ENCODE results near the gene USP3. TPM values are rescaled to one million over a fixed set of nuclear protein-coding genes. Genes with fewer than 3 reads are reported as not detected.

The USP3 gene
- total RNA-seq (10 to 100 TPM; 38.5 to 43.1 TPM), polyA plus RNA-seq (ENCODE audit: insufficient read depth, low read depth, low replicate concordance) (23.2 TPM)
- long read RNA-seq, donor 1, partial matches to known transcripts: 0 of 5 reads
- long read RNA-seq, donor 1, other reads (novel, unspliced or antisense): 0 of 5 reads
- long read RNA-seq, donor 2, full-length matches to known transcripts: 5 of 5 reads
- long read RNA-seq, donor 2, partial matches to known transcripts: 0 of 5 reads
- long read RNA-seq, donor 2, other reads (novel, unspliced or antisense): 0 of 5 reads

GRCh38 chr15:63504247-63504978 lies at the start of gene USP3:
Gene USP3, plus strand, starts transcription at chr15:63504593. Its CDS starts 147 bp downstream, at chr15:63504740.
- peak; percentile 57 for TF ChIP-seq POLR2A (IDR thresholded peaks at IDR 0.05)
- TF ChIP-seq CTCF (IDR thresholded peaks at IDR 0.05): peak in 1 of 3 experiments; percentile 15
- WGBS, 2 donors: 0% methylated on average over 81 of the region's 88 CpGs; no CpG with 5 or more reads in 1 of the 2 donors
- H3K4me1 ChIP-seq: peaks cover 30% of the 10 kb centered on the region

GRCh38 chr15:63456258-63456657 lies 48.1 kb upstream of the USP3 start:
- TF ChIP-seq POLR2A (IDR thresholded peaks at IDR 0.05): no peak
- no peak for TF ChIP-seq CTCF (IDR thresholded peaks at IDR 0.05)
- intact Hi-C loops (cut with DNase I; ENCODE audit: low total_unique reads): no loop called here
- no peak for DNase-seq
- WGBS, 2 donors: 82 to 83% methylated on average over 1 of the region's 1 CpG
- Histone ChIP-seq H3K4me1 (no peaks in the 10 kb centered on the region), H3K27me3 (no peaks in the 10 kb centered on the region), H3K9me3 (no peaks in the 10 kb centered on the region), H3K36me3 (ENCODE audit: low read depth, missing control alignments) (no peaks in the 10 kb centered on the region), H3K27ac (no peak overlapping the region), H3K4me3 (no peak overlapping the region)

More at GRCh38 chr15:63504247-63504978, at the start of gene USP3:
- intact Hi-C loops (cut with DNase I; ENCODE audit: low total_unique reads): loop anchor here (5.0 kb wide), 1 partner anchor 93 kb away; the partner anchor contains the start of gene FBXL22
- Histone ChIP-seq H3K27me3 (no peaks in the 10 kb centered on the region), H3K27ac (peak within 1 kb of the TSS; percentile 87 to 96), H3K9me3 (no peaks in the 10 kb centered on the region), H3K36me3 (ENCODE audit: low read depth, missing control alignments) (no peaks in the 10 kb centered on the region), H3K4me3 (peak within 1 kb of the TSS; percentile 83 to 86)
- peak; percentile 94 for DNase-seq

- intact Hi-C loops (cut with DNase I; ENCODE audit: low total_unique reads): no loop called here
- 52 to 57% methylated on average over 5 of the region's 5 CpGs for WGBS, 2 donors
- H3K27me3 ChIP-seq: no peaks in the 10 kb centered on the region
- peaks cover 3% of the 10 kb centered on the region for H3K4me1 ChIP-seq
- no peak overlapping the region for H3K4me3 ChIP-seq
- H3K27ac ChIP-seq: no peak overlapping the region
- TF ChIP-seq CTCF (IDR thresholded peaks at IDR 0.05): no peak
- TF ChIP-seq POLR2A (IDR thresholded peaks at IDR 0.05): no peak
- no peak for DNase-seq
- H3K36me3 ChIP-seq (ENCODE audit: low read depth, missing control alignments): no peaks in the 10 kb centered on the region
- no peaks in the 10 kb centered on the region for H3K9me3 ChIP-seq
These were observed 47.0 kb upstream of the USP3 start for GRCh38 chr15:63457379-63457778.

- intact Hi-C loops (cut with DNase I; ENCODE audit: low total_unique reads): no loop called here
- Histone ChIP-seq H3K4me1 (peaks cover 3% of the 10 kb centered on the region), H3K4me3 (no peak overlapping the region), H3K27me3 (no peaks in the 10 kb centered on the region), H3K27ac (no peak overlapping the region), H3K9me3 (no peaks in the 10 kb centered on the region), H3K36me3 (ENCODE audit: low read depth, missing control alignments) (no peaks in the 10 kb centered on the region)
- 78 to 89% methylated on average over 5 of the region's 5 CpGs for WGBS, 2 donors
- no peak for TF ChIP-seq POLR2A (IDR thresholded peaks at IDR 0.05)
- TF ChIP-seq CTCF (IDR thresholded peaks at IDR 0.05): no peak
- DNase-seq: no peak
These were observed 46.4 kb upstream of the USP3 start for GRCh38 chr15:63458026-63458425.

Measured in testis (tissue), 5 donors.